Measurements from ENCODE around the gene PLEKHB2.
"Not testable (repeated sequence)": the region's sequence is repeated elsewhere in the genome, so short reads cannot be mapped to it uniquely, and the experiment has no call there.

PLEKHB2 gene

GRCh38 chr2:131145040-131145439, 39.9 kb downstream of the PLEKHB2 start:
- no peak for DNase-seq

- DNase-seq: no peak
These were observed 41.1 kb downstream of the PLEKHB2 start for GRCh38 chr2:131146231-131146630.

GRCh38 chr2:131146749-131147148, 41.6 kb downstream of the PLEKHB2 start:
- no peak for DNase-seq

GRCh38 chr2:131148426-131148825, 43.3 kb downstream of the PLEKHB2 start:
- DNase-seq: peak in 2 of 14 donors; percentile 3 to 79

- not testable (repeated sequence) for DNase-seq
These were observed 45.0 kb downstream of the PLEKHB2 start for GRCh38 chr2:131150109-131150508.

GRCh38 chr2:131151398-131151797, 46.3 kb downstream of the PLEKHB2 start:
- DNase-seq: no peak

GRCh38 chr2:131152074-131152473, 46.9 kb downstream of the PLEKHB2 start:
- DNase-seq: no peak

GRCh38 chr2:131153529-131153928, 48.4 kb downstream of the PLEKHB2 start:
- no peak for DNase-seq

GRCh38 chr2:131154071-131154531, 49.0 kb downstream of the PLEKHB2 start:
- DNase-seq: peak in 10 of 14 donors; percentile 9 to 58 (median 22)

GRCh38 chr2:131154647-131155046, 49.5 kb downstream of the PLEKHB2 start:
- no peak for DNase-seq

GRCh38 chr2:131155208-131155855, 50.2 kb downstream of the PLEKHB2 start:
- no peak for DNase-seq

GRCh38 chr2:131156452-131157149, 51.5 kb downstream of the PLEKHB2 start:
- no peak for DNase-seq

GRCh38 chr2:131165562-131165961, 60.4 kb downstream of the PLEKHB2 start:
- DNase-seq: not testable (repeated sequence)

GRCh38 chr2:131168538-131168937, 63.4 kb downstream of the PLEKHB2 start:
- no peak for DNase-seq

- not testable (repeated sequence) for DNase-seq
These were observed 72.9 kb downstream of the PLEKHB2 start for GRCh38 chr2:131178050-131178449.

GRCh38 chr2:131178721-131179418, 73.7 kb downstream of the PLEKHB2 start:
- DNase-seq: not testable (repeated sequence)

- DNase-seq: not testable (repeated sequence)
These were observed 76.3 kb downstream of the PLEKHB2 start for GRCh38 chr2:131181451-131181850.

- DNase-seq: not testable (repeated sequence)
These were observed 88.3 kb downstream of the PLEKHB2 start for GRCh38 chr2:131193421-131193820.

- not testable (repeated sequence) for DNase-seq
These were observed 91.0 kb downstream of the PLEKHB2 start for GRCh38 chr2:131196186-131196585.

Measured in C1 segment of cervical spinal cord (tissue), 14 donors.